OCI-LY7 (cell line): ENCODE results near the gene PSMD5. TPM values are rescaled to one million over a fixed set of nuclear protein-coding genes. Genes with fewer than 3 reads are reported as not detected.
A peak's percentile ranks its signal among the peaks of the same experiment; 100 is the strongest.

Experiments used
- BruUV-seq: library from RNA; stranded (reverse); fragments of 400-500 nt; replicated peaks from 2 replicates; lab custom pipeline; 2021; lab: Mats Ljungman, UMichigan
- CTCF ChIA-PET: fragments of 300-600 bp; sonication (Branson Sonifier 250); formaldehyde crosslinking; loops from one replicate; lab custom pipeline; 2022; ENCODE audit warnings: antibody characterized with exemption; ENCODE audit not compliant: unreplicated experiment; lab: Charles Lee
- POLR2A ChIA-PET: fragments of 300-600 bp; sonication (Branson Sonifier 250); formaldehyde crosslinking; loops from one replicate; lab custom pipeline; 2022; ENCODE audit warnings: antibody characterized with exemption; lab: Charles Lee
- DNase-seq: peaks from one replicate; pipeline ENCODE4 v3.0.0-alpha.2; 2015; ENCODE audit warnings: low spot score
- H2AFZ ChIP-seq: fragments of 200-600 bp; sonication (generic), shearing (Covaris generic); 2 replicates; pipeline ENCODE4 v1.6.1; 2014; ENCODE audit warnings: mild to moderate bottlenecking, antibody characterized with exemption, low read length, moderate library complexity
- H3K27ac ChIP-seq: fragments of 200-600 bp; sonication (generic); 2 replicates; pipeline ENCODE4 v1.5.1; 2014; ENCODE audit warnings: mixed run types, low read depth, mild to moderate bottlenecking, moderate library complexity, low read length, inconsistent platforms; ENCODE audit not compliant: poor library complexity, severe bottlenecking
- H3K36me3 ChIP-seq: fragments of 200-600 bp; sonication (generic); 2 replicates; pipeline ENCODE4 v1.6.1; 2014; ENCODE audit warnings: mild to moderate bottlenecking, antibody characterized with exemption, low read length, moderate library complexity, mixed read lengths; ENCODE audit not compliant: insufficient read depth
- H3K4me1 ChIP-seq: fragments of 200-600 bp; sonication (generic); 2 replicates; pipeline ENCODE4 v1.5.1; 2014; ENCODE audit warnings: mild to moderate bottlenecking, low read length; ENCODE audit not compliant: insufficient read depth, poor library complexity, severe bottlenecking
- H3K4me2 ChIP-seq: fragments of 200-600 bp; sonication (generic); 2 replicates; pipeline ENCODE4 v1.6.1; 2014; ENCODE audit warnings: mild to moderate bottlenecking, low read length
- H3K4me3 ChIP-seq: fragments of 200-600 bp; sonication (generic); 2 replicates; pipeline ENCODE4 v1.5.1; 2014; ENCODE audit warnings: mild to moderate bottlenecking, low read depth, low read length; ENCODE audit not compliant: poor library complexity, severe bottlenecking
- H3K79me2 ChIP-seq: fragments of 200-600 bp; sonication (generic); 2 replicates; pipeline ENCODE4 v1.6.1; 2016; ENCODE audit warnings: low read depth, mild to moderate bottlenecking, low read length, moderate library complexity, mixed read lengths; ENCODE audit not compliant: insufficient read depth
- H3K9me2 ChIP-seq: fragments of 200-600 bp; sonication (generic); 2 replicates; pipeline ENCODE4 v1.6.1; 2016; ENCODE audit warnings: mild to moderate bottlenecking, low read length, mixed read lengths; ENCODE audit not compliant: insufficient read depth
- H3K9me3 ChIP-seq: fragments of 200-600 bp; sonication (generic); 2 replicates; pipeline ENCODE4 v1.6.1; 2014; ENCODE audit warnings: mild to moderate bottlenecking, mixed run types, low read length, mixed read lengths
- H4K20me1 ChIP-seq: fragments of 200-600 bp; sonication (generic); 2 replicates; pipeline ENCODE4 v1.6.1; 2014; ENCODE audit warnings: mild to moderate bottlenecking, antibody characterized with exemption, low read length, moderate library complexity, mixed read lengths; ENCODE audit not compliant: insufficient read depth
- EZH2phosphoT487 ChIP-seq: fragments of 200-600 bp; sonication (generic); IDR thresholded peaks from 2 replicates; pipeline ENCODE4 v1.6.1; 2018; ENCODE audit warnings: low read depth, borderline replicate concordance, mild to moderate bottlenecking, mixed run types, antibody characterized with exemption, low read length, moderate library complexity, mixed read lengths
- intact Hi-C: fragments of 100-400 bp; cut with micrococcal nuclease; formaldehyde crosslinking; loops from one replicate; pipeline ENCODE4 v1.10.0; 2022; ENCODE audit not compliant: unreplicated experiment
- total RNA-seq, 2 experiments: library from RNA; depleted of rRNA in 1 of 2; stranded (reverse); fragments of >200 nt in 1 of 2; shearing (Covaris generic) in 1 of 2; gene quantifications; 2 replicates each; pipeline ENCODE4 v1.2.3, GENCODE V29; 2014 to 2022
- TF ChIP-seq, protein P1 (sequence below): fragments of 200-600 bp; sonication (generic); conservative IDR thresholded peaks from 2 replicates; pipeline ENCODE4 v1.5.1; 2014; ENCODE audit warnings: mild to moderate bottlenecking, antibody characterized with exemption, low read length, moderate library complexity, mixed read lengths

Gene PSMD5
- total RNA-seq, 2 experiments from 2014 or later = 12.0 to 33.3 TPM

DNA sequence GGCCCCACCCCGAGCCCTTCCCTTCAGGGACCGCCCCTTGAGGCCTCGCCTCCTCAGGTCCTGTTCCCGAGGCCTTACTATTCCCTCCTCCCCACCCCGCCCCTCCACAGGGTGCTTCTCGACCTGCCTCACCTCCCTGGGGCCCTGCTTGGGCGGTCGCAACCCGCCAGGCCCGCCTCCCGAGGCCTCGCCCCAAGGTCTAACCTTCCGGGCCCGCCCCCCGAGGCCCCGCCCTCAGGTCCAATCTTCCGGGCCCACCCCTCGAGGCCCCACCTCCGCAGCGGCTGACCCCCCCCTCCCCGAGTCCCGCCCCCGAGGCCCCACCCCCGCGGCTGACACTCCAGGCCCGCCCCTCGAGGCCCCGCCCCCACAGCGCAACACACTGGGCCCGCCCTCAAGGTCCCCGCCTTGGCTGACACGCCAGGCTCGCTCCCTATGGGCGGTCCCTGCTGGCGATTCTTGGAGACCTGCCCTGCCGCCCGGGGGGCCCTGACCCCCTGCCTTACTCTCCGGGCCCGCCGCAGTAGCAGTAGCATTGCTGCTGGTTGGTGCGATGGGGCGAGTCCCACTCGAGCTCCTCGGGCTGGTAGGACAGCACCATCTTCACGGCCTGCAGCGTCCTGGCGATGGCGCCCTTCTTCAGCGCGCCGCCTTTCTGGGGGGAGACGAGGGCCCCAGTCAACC lies 26.1 kb upstream of the PSMD5 start:
- no TSS peak for BruUV-seq
- CTCF ChIA-PET = interaction anchor here (0.9 to 1.4 kb wide), 4 partner anchors 14 to 112 kb away, joined by 3 to 5 read pairs (median 4); no protein-coding TSS in a partner anchor
- DNase-seq = peak; percentile 95
- H4K20me1 ChIP-seq = no peaks in the 10 kb centered on the region
- H3K36me3 ChIP-seq = peaks cover 91% of the 10 kb centered on the region
- peaks cover 32% of the 10 kb centered on the region for H3K4me1 ChIP-seq
- H2AFZ ChIP-seq = no peak overlapping the region
- POLR2A ChIA-PET = interaction anchor here (0.6 to 1.2 kb wide), 4 partner anchors 44 to 207 kb away, joined by 3 to 6 read pairs (median 3); partner anchors contain the start of gene FBXW2
- H3K9me3 ChIP-seq = no peaks in the 10 kb centered on the region
- peaks cover under 1% of the 10 kb centered on the region; the same call in 1 of the 2 replicates for H3K79me2 ChIP-seq
- peak overlapping the region; percentile 17 for H3K27ac ChIP-seq
- peak overlapping the region; percentile 57 for H3K4me3 ChIP-seq
- H3K4me2 ChIP-seq = peak overlapping the region; percentile 70
- intact Hi-C loops = loop anchor here (1.0 kb wide), 2 partner anchors 26 to 67 kb away; no protein-coding TSS in a partner anchor
- TF ChIP-seq EZH2phosphoT487 = no peak
- TF ChIP-seq, protein P1, sequence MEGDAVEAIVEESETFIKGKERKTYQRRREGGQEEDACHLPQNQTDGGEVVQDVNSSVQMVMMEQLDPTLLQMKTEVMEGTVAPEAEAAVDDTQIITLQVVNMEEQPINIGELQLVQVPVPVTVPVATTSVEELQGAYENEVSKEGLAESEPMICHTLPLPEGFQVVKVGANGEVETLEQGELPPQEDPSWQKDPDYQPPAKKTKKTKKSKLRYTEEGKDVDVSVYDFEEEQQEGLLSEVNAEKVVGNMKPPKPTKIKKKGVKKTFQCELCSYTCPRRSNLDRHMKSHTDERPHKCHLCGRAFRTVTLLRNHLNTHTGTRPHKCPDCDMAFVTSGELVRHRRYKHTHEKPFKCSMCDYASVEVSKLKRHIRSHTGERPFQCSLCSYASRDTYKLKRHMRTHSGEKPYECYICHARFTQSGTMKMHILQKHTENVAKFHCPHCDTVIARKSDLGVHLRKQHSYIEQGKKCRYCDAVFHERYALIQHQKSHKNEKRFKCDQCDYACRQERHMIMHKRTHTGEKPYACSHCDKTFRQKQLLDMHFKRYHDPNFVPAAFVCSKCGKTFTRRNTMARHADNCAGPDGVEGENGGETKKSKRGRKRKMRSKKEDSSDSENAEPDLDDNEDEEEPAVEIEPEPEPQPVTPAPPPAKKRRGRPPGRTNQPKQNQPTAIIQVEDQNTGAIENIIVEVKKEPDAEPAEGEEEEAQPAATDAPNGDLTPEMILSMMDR = peak; percentile 81
- no peaks in the 10 kb centered on the region for H3K9me2 ChIP-seq

GRCh38 chr9:120868339-120868675 lies 25.6 kb upstream of the PSMD5 start:
- Histone ChIP-seq H3K9me3 (no peaks in the 10 kb centered on the region), H2AFZ (no peak overlapping the region), H3K4me3 (peak overlapping the region; percentile 42), H3K79me2 (no peaks in the 10 kb centered on the region), H3K4me1 (peaks cover 27% of the 10 kb centered on the region), H3K9me2 (no peaks in the 10 kb centered on the region), H3K27ac (peak overlapping the region; percentile 17), H3K4me2 (peak overlapping the region; percentile 70), H3K36me3 (peaks cover 91% of the 10 kb centered on the region), H4K20me1 (no peaks in the 10 kb centered on the region)
- TF ChIP-seq EZH2phosphoT487 = no peak
- TF ChIP-seq, protein P1 = no peak
- BruUV-seq = no TSS peak
- no peak for DNase-seq
- POLR2A ChIA-PET = interaction anchor here (0.5 to 1.2 kb wide), 6 partner anchors 17 to 251 kb away, joined by 3 to 6 read pairs (median 3); partner anchors contain the start of gene FBXW2
- CTCF ChIA-PET = interaction anchor here (0.9 to 1.4 kb wide), 4 partner anchors 14 to 113 kb away, joined by 3 to 5 read pairs (median 4); no protein-coding TSS in a partner anchor
- intact Hi-C loops = loop anchor here (1.0 kb wide), 1 partner anchor 25 kb away; no protein-coding TSS in a partner anchor
